Vagina (tissue), 2 donors: ENCODE measurements around the gene LDB1.
A peak's percentile ranks its signal among the peaks of the same experiment; 100 is the strongest.

Experiments
- POLR2A ChIP-seq, 2 donors: fragments of 450-650 bp; IDR thresholded peaks; one replicate each; pipeline ENCODE4 v1.6.1; 2017; ENCODE audit warnings: antibody characterized with exemption in 2 of 2, mild to moderate bottlenecking in 2 of 2, moderate library complexity in 2 of 2
- TF ChIP-seq, protein P1 (sequence below), 3 experiments: fragments of 450-650 bp in 2 of 3; fragments of 200-600 bp in 1 of 3; sonication (generic) in 1 of 3; IDR thresholded peaks; one replicate each; pipeline ENCODE4 v1.5.1; 2017 to 2019; ENCODE audit warnings: antibody characterized with exemption in 3 of 3, mild to moderate bottlenecking in 2 of 3, moderate library complexity in 2 of 3

DNA sequence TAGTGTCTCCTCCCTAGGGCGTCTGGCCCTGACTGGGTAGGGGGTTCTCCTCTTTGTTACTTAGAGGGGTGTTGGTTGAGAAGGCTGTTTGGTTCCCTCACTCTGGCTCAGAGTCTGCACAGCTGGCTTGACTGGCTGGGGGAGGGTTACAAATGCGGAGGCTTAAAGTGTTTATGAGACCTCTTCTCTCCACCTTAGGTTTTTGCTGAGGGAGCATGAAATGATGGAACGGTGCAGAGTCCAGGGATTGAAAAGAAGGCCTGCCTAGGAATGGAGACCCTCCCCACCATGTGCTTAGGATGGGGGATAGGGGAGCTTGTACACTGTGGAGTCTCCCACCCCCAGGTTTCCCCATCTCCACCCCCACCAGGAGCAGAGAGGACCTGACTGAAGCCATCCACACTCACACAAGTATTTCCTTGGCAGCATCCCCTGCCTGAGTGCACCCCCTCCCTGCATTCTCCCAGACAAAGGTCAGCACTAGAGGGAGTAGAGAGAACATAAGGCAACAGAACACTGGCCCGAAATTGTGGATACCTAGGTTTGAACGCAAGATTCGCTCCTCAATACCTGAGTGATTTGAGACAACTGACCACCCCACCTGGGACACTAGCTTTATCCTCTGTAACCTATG is 1.7 kb upstream of the LDB1 start:
- no peak for TF ChIP-seq POLR2A (IDR thresholded peaks at IDR 0.05)
- TF ChIP-seq, protein P1, sequence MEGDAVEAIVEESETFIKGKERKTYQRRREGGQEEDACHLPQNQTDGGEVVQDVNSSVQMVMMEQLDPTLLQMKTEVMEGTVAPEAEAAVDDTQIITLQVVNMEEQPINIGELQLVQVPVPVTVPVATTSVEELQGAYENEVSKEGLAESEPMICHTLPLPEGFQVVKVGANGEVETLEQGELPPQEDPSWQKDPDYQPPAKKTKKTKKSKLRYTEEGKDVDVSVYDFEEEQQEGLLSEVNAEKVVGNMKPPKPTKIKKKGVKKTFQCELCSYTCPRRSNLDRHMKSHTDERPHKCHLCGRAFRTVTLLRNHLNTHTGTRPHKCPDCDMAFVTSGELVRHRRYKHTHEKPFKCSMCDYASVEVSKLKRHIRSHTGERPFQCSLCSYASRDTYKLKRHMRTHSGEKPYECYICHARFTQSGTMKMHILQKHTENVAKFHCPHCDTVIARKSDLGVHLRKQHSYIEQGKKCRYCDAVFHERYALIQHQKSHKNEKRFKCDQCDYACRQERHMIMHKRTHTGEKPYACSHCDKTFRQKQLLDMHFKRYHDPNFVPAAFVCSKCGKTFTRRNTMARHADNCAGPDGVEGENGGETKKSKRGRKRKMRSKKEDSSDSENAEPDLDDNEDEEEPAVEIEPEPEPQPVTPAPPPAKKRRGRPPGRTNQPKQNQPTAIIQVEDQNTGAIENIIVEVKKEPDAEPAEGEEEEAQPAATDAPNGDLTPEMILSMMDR (IDR thresholded peaks at IDR 0.05), result peak in 1 of 3 experiments; percentile 20
